ENCODE measurements around the gene MAL.
"Not testable (repeated sequence)": the region's sequence is repeated elsewhere in the genome, so short reads cannot be mapped to it uniquely, and the experiment has no call there.

MAL gene

GRCh38 chr2:95068256-95068655 is 42.7 kb downstream of the MAL start:
- DNase-seq: no peak

GRCh38 chr2:95069465-95069864 is 44.0 kb downstream of the MAL start:
- no peak for DNase-seq

- DNase-seq: no peak
Measured at GRCh38 chr2:95071856-95072255, 46.3 kb downstream of the MAL start.

- DNase-seq: no peak
Measured at GRCh38 chr2:95072424-95072823, 46.9 kb downstream of the MAL start.

GRCh38 chr2:95073856-95074662 is 48.6 kb downstream of the MAL start:
- no peak for DNase-seq

- DNase-seq: no peak
Measured at GRCh38 chr2:95074663-95075439, 49.3 kb downstream of the MAL start.

- DNase-seq: no peak
Measured at GRCh38 chr2:95075440-95076132, 50.1 kb downstream of the MAL start.

- peak; percentile 39 for DNase-seq
Measured at GRCh38 chr2:95076705-95077529, 51.4 kb downstream of the MAL start.

- no peak for DNase-seq
Measured at GRCh38 chr2:95077530-95077825, 52.0 kb downstream of the MAL start.

- DNase-seq: peak; percentile 88
Measured at GRCh38 chr2:95077861-95078603, 52.5 kb downstream of the MAL start.

GRCh38 chr2:95079199-95079683 is 53.7 kb downstream of the MAL start:
- no peak for DNase-seq

GRCh38 chr2:95082477-95082876 is 57.0 kb downstream of the MAL start:
- DNase-seq: no peak

- DNase-seq: no peak
Measured at GRCh38 chr2:95086017-95086416, 60.5 kb downstream of the MAL start.

- no peak for DNase-seq
Measured at GRCh38 chr2:95087379-95087778, 61.9 kb downstream of the MAL start.

GRCh38 chr2:95091885-95092555 is 66.5 kb downstream of the MAL start:
- no peak for DNase-seq

- not testable (repeated sequence) for DNase-seq
Measured at GRCh38 chr2:95098273-95098672, 72.8 kb downstream of the MAL start.

- DNase-seq: no peak
Measured at GRCh38 chr2:95099910-95100309, 74.4 kb downstream of the MAL start.

Data from NCI-H524 treated with DMSO at 0.1 percent for 48 hours (cell line).